Bronchial epithelial cell (primary cell): ENCODE results near the gene FAM43B. TPM values are rescaled to one million over a fixed set of nuclear protein-coding genes. Genes with fewer than 3 reads are reported as not detected.
"Not testable (repeated sequence)": the region's sequence is repeated elsewhere in the genome, so short reads cannot be mapped to it uniquely, and the experiment has no call there.

Source experiments
- DNase-seq: peaks from one replicate; pipeline ENCODE4 v3.0.0-alpha.2; 2010; ENCODE audit warnings: low read depth
- FAIRE-seq: peaks from 2 replicates; lab custom pipeline; 2011; peaks lifted over from hg19 to GRCh38; lab: Jason Lieb, UNC
- H3K27me3 ChIP-seq: 2 replicates; pipeline ENCODE4 v1.5.1; 2011; ENCODE audit warnings: low read length; ENCODE audit not compliant: control insufficient read depth, insufficient read depth
- H3K36me3 ChIP-seq: 2 replicates; pipeline ENCODE4 v1.5.1; 2011; ENCODE audit warnings: low read length; ENCODE audit not compliant: control insufficient read depth, insufficient read depth
- H3K4me3 ChIP-seq: 2 replicates; pipeline ENCODE4 v1.5.1; 2011; ENCODE audit warnings: mild to moderate bottlenecking, low read depth, low read length, control low read depth
- total RNA-seq: library from RNA; depleted of rRNA; stranded (reverse); fragments of >200 nt; gene quantifications from 2 replicates; pipeline ENCODE4 v1.2.1, GENCODE V29; 2014
- TF ChIP-seq, protein P1 (sequence below): IDR thresholded peaks from 2 replicates; pipeline ENCODE4 v1.5.1; 2011; ENCODE audit warnings: mild to moderate bottlenecking, moderate library complexity, low read length, control low read depth, inconsistent platforms; ENCODE audit not compliant: insufficient read depth, severe bottlenecking

The FAM43B gene
- total RNA-seq, 1 donor from 2014 or later: not detected

DNA sequence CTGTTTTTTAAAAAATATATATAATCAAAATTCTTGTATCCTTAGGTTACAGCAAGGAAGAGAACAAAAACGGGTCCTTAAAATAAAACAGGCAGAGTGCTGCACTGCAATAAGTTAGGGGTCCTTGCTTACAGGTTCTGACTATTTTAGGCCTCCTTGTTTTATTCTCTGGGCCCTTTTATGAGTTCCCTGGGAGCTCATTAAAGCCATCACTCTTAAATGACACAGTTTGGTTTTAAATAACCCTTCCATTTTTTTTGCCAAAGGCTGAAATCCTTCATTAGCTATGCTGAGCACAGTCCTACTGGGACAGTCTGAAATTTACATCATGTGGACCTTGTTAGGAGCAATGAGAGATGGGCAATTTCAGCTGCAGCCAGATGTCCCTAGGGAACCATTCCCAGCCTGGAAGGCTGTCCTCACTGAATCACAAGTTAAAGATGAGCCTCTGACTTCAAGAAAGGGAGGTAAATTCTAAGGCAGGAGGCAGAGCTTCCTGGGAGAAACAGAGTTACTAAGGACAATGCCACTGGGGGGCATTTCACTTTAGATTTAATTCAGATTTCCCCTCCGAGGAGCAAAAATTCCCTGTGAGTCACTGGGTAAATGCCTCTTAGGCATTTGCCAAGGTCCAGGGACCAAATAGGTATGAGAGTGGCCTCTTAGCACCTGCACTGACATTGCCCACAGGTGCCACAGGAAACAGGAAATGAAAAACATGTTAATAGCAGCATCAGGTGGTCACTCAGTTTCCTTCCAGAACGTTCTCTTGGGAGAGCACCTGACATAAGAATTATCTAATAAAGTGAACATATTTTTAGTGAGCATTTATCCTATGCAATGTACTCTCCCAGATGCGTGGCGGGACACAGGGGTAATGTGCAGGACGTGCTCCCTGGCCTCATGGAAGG is 40.6 kb upstream of the FAM43B start:
- DNase-seq: peak; percentile 1
- FAIRE-seq: no peak
- Histone ChIP-seq H3K27me3 (no peaks in the 10 kb centered on the region), H3K36me3 (no peaks in the 10 kb centered on the region), H3K4me3 (no peak overlapping the region)
- TF ChIP-seq, protein P1, sequence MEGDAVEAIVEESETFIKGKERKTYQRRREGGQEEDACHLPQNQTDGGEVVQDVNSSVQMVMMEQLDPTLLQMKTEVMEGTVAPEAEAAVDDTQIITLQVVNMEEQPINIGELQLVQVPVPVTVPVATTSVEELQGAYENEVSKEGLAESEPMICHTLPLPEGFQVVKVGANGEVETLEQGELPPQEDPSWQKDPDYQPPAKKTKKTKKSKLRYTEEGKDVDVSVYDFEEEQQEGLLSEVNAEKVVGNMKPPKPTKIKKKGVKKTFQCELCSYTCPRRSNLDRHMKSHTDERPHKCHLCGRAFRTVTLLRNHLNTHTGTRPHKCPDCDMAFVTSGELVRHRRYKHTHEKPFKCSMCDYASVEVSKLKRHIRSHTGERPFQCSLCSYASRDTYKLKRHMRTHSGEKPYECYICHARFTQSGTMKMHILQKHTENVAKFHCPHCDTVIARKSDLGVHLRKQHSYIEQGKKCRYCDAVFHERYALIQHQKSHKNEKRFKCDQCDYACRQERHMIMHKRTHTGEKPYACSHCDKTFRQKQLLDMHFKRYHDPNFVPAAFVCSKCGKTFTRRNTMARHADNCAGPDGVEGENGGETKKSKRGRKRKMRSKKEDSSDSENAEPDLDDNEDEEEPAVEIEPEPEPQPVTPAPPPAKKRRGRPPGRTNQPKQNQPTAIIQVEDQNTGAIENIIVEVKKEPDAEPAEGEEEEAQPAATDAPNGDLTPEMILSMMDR: no peak

DNA sequence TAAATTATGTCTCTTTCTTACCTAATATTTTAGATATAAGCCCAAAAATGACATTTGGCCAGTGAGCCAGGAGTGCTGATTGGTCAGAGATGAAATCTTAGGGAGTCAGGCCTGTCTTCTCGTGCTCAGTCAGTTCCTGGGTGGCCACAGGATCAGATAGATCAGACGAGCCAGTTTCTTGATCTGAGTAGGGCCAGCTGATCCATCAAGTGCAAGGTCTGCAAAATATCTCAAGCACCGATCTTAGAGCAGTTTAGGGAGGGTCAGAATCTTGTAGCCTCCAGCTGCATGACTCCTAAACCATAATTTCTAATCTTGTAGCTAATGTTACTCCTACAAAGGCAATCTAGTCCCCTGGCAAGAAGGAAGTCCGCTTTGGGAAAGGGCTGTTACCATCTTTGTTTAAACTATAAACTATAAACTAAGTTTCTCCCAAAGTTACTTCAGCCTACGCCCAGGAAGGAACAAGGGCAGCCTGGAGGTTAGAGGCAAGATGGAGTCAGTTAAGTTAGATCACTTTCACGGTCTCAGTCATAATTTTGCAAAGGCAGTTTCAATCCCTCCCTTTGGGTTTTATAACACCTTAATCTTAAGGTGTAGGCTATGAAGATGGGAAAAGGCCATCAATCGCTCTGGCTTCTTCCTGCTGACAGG is 32.6 kb upstream of the FAM43B start:
- FAIRE-seq, H3K36me3 ChIP-seq, DNase-seq, H3K4me3 ChIP-seq, H3K27me3 ChIP-seq: not testable (repeated sequence)

DNA sequence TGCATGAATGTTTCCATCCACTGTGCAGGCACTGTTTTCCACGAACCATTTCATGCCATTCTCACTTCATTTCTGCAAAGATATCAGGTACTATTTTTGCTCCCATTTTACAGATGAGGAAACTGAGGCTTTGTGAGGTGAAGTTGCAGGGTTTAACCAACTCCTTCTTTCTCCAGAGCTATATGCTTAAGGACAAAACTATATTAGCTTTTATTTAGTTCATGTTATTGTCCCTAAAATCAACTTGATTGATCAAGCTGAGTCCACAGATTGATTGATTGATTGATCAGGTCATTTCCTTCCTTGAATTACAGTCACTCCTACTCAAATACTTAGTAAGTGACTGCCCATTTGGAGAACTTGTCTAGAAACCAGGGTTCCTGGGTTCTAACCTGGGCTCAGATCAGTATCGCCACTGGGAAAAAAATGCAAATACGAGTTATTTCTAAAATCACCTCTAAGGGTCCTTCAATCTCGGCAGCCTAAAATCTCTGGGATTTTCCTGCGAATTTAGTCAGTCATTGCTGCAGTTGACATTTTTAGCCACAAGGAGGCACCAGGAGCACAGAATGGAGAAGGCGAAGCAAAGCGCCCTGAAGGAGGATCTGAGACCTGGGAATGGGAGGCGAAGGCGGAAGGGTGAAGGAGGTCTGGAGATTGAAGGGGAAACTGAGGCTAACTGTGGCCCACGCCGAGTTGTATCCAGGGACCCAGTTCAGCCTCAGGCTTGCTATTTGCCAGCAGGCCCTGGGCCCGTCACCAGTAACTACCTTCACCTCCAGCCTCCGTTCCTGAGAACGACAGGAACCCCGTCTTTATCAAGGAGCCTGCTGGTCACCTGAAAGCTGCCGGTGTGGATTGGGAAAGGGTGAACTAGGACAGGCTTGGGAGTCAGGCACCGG is 30.2 kb upstream of the FAM43B start:
- H3K36me3 ChIP-seq: no peaks in the 10 kb centered on the region
- TF ChIP-seq, protein P1: peak; percentile 80
- DNase-seq (peak; percentile 73), FAIRE-seq (no peak)
- no peak overlapping the region for H3K4me3 ChIP-seq
- H3K27me3 ChIP-seq: peaks cover 1% of the 10 kb centered on the region

DNA sequence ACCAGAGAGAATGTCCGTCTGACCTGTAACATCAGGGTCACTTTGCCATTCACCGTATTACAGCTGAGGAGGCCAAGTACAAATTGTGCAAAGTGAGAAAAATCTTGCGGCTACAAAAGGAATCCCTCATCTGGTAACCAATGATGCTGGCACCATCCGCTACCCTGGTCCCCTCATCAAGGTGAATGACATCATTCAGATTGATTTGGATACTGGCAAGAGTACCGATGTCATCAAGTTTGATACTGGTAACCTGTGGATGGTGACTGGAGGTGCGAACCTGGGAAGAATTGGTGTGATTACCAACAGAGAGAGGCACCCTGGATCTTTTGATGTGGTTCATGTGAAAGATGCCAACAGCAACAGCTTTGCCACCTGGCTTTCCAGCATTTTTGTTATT is 26.1 kb upstream of the FAM43B start:
- H3K4me3 ChIP-seq: no peak overlapping the region
- FAIRE-seq (no peak), DNase-seq (no peak)
- TF ChIP-seq, protein P1: no peak
- no peaks in the 10 kb centered on the region for H3K36me3 ChIP-seq
- peaks cover 8% of the 10 kb centered on the region for H3K27me3 ChIP-seq

DNA sequence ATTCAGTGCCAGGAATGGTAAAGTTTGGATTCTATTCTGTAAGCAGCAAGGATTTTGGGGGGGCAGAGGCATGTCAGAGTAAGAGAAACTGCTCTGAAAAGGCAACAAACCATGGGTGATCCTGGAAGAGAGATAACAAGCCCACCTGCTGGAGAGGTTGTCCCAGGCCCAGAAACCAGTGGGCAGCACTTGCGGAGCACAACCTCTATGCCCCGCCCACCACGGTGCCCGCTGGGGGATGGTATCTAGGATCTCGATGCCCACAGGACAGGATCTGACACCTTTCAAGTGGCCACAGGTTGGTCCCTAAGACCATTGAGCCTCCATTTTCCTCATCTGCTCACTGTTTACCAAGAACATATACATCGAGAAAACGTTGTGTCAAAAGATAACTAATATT is 24.2 kb upstream of the FAM43B start:
- peaks cover 12% of the 10 kb centered on the region for H3K27me3 ChIP-seq
- DNase-seq: no peak
- no peaks in the 10 kb centered on the region for H3K36me3 ChIP-seq
- H3K4me3 ChIP-seq: no peak overlapping the region
- TF ChIP-seq, protein P1: no peak
- no peak for FAIRE-seq
